Upper lobe of right lung (tissue), 1 donor: Measurements from ENCODE around the gene UEVLD. TPM values are rescaled to one million over a fixed set of nuclear protein-coding genes. Genes with fewer than 3 reads are reported as not detected.

Source experiments
- ATAC-seq: fragments of 200-7000 bp; cut with Tn5 transposase; one replicate; pipeline ENCODE4 v1.9.1; 2020; ENCODE audit warnings: mild to moderate bottlenecking, moderate library complexity
- DNase-seq: peaks from one replicate; pipeline ENCODE4 v3.0.0-alpha.2; 2020
- H3K27ac ChIP-seq: fragments of 200-600 bp; one replicate; pipeline ENCODE4 v1.8.0; 2022
- H3K27me3 ChIP-seq: fragments of 200-600 bp; one replicate; pipeline ENCODE4 v1.8.0; 2022; ENCODE audit warnings: mild to moderate bottlenecking
- H3K36me3 ChIP-seq: fragments of 200-600 bp; one replicate; pipeline ENCODE4 v1.8.0; 2022
- H3K4me1 ChIP-seq: fragments of 200-600 bp; one replicate; pipeline ENCODE4 v1.8.0; 2022
- H3K4me3 ChIP-seq: fragments of 200-600 bp; one replicate; pipeline ENCODE4 v1.8.0; 2022; ENCODE audit warnings: mild to moderate bottlenecking
- H3K9me3 ChIP-seq: fragments of 200-600 bp; one replicate; pipeline ENCODE4 v1.8.0; 2022
- CTCF ChIP-seq: fragments of 200-600 bp; IDR thresholded peaks from one replicate; pipeline ENCODE4 v1.8.0; 2022; ENCODE audit warnings: antibody characterized with exemption
- intact Hi-C: fragments of 100-400 bp; cut with DNase I; formaldehyde crosslinking; loops from one replicate; pipeline ENCODE4 v1.11.0; 2022
- total RNA-seq: library from RNA; stranded (reverse); fragmentation: NEBNext Ultra II Directional; extraction: Animal tissue kit (Norgen Biotek cat#: 25700); gene quantifications from one replicate; pipeline ENCODE4 v1.2.1, GENCODE V29; 2021
- donor health status: DM: no; HTN: yes; CAD: no; lungs with severe emphysema.

The UEVLD gene
- total RNA-seq, 1 donor from 2014 or later, result 24.0 TPM

GRCh38 chr11:18485913-18486528, 102.5 kb downstream of the UEVLD start:
- Histone ChIP-seq H3K4me1 (peaks cover 6% of the 10 kb centered on the region), H3K4me3 (no peak overlapping the region), H3K9me3 (no peaks in the 10 kb centered on the region), H3K27ac (no peak overlapping the region), H3K27me3 (no peaks in the 10 kb centered on the region), H3K36me3 (peaks cover 66% of the 10 kb centered on the region)
- no peak for TF ChIP-seq CTCF
- ATAC-seq, result no peak
- intact Hi-C loops, result no loop called here
- no peak for DNase-seq

Other genes starting within 250 kb of the UEVLD start
- gene LDHA, start 194.2 kb downstream of the UEVLD start, total RNA-seq, result 231 TPM
- not detected for gene LDHC, start 176.4 kb downstream of the UEVLD start, total RNA-seq
- gene LDHAL6A, start 132.9 kb downstream of the UEVLD start, total RNA-seq, result not detected
- 46.6 TPM for gene TSG101, start 61.8 kb downstream of the UEVLD start, total RNA-seq
- 4.6 TPM for gene MISFA, start 11.1 kb upstream of the UEVLD start, total RNA-seq
- gene SPTY2D1, start 45.6 kb upstream of the UEVLD start, total RNA-seq, result 18.5 TPM
- gene TMEM86A, start 110.0 kb upstream of the UEVLD start, total RNA-seq, result 6.3 TPM
- 1.2 TPM for gene IGSF22, start 137.5 kb upstream of the UEVLD start, total RNA-seq
- 0.81 TPM for gene PTPN5, start 203.1 kb upstream of the UEVLD start, total RNA-seq